Stomach smooth muscle (tissue), 2 donors: ENCODE measurements around the gene HSFX3.
A peak's percentile ranks its signal among the peaks of the same experiment; 100 is the strongest.
"Not testable (repeated sequence)": the region's sequence is repeated elsewhere in the genome, so short reads cannot be mapped to it uniquely, and the experiment has no call there.

Experiments used
- H3K27ac ChIP-seq: one replicate; pipeline ENCODE4 v1.7.0; 2013; ENCODE audit warnings: mild to moderate bottlenecking, low read length, inconsistent platforms
- H3K27me3 ChIP-seq, 2 donors: one replicate each; pipeline ENCODE4 v1.7.0; 2013; ENCODE audit warnings: low read length in 2 of 2; ENCODE audit not compliant: insufficient read depth in 2 of 2, control insufficient read depth in 1 of 2
- H3K36me3 ChIP-seq, 2 donors: one replicate each; pipeline ENCODE4 v1.7.0; 2013; ENCODE audit warnings: low read length in 2 of 2; ENCODE audit not compliant: control insufficient read depth in 2 of 2, insufficient read depth in 2 of 2
- H3K4me1 ChIP-seq: one replicate; pipeline ENCODE4 v1.7.0; 2013; ENCODE audit warnings: low read length; ENCODE audit not compliant: control insufficient read depth, insufficient read depth
- H3K4me3 ChIP-seq, 2 donors: one replicate each; pipeline ENCODE4 v1.7.0; 2013; ENCODE audit warnings: low read length in 2 of 2
- H3K9ac ChIP-seq, 2 donors: one replicate each; pipeline ENCODE4 v1.7.0; 2013; ENCODE audit warnings: low read length in 2 of 2, mild to moderate bottlenecking in 1 of 2
- H3K9me3 ChIP-seq, 2 donors: one replicate each; pipeline ENCODE4 v1.7.0; 2013; ENCODE audit warnings: low read length in 2 of 2; ENCODE audit not compliant: control insufficient read depth in 2 of 2
- donor health status: healthy.
- donor health status: Pancreatic carcinoma.

The HSFX3 gene

GRCh38 chrX:149527705-149528104 is 22.0 kb downstream of the HSFX3 start:
- Histone ChIP-seq H3K27me3 (peaks cover 0 to 3% of the 10 kb centered on the region in 2 donors), H3K9ac (no peak overlapping the region), H3K4me3 (no peak overlapping the region), H3K4me1 (peaks cover 2% of the 10 kb centered on the region), H3K9me3 (no peaks in the 10 kb centered on the region), H3K36me3 (peaks cover 0 to 2% of the 10 kb centered on the region in 2 donors), H3K27ac (no peak overlapping the region)

- not testable (repeated sequence) for H3K4me3 ChIP-seq, H3K9me3 ChIP-seq, H3K36me3 ChIP-seq, H3K27me3 ChIP-seq, H3K4me1 ChIP-seq, H3K9ac ChIP-seq
- peak overlapping the region; percentile 46 for H3K27ac ChIP-seq
These were observed 23.2 kb downstream of the HSFX3 start for GRCh38 chrX:149526318-149527033.

GRCh38 chrX:149525903-149526302 is 23.8 kb downstream of the HSFX3 start:
- not testable (repeated sequence) for H3K4me1 ChIP-seq, H3K9ac ChIP-seq, H3K27me3 ChIP-seq, H3K9me3 ChIP-seq, H3K36me3 ChIP-seq, H3K4me3 ChIP-seq
- H3K27ac ChIP-seq, result peak overlapping the region; percentile 46

GRCh38 chrX:149525389-149525788 is 24.3 kb downstream of the HSFX3 start:
- not testable (repeated sequence) for H3K27me3 ChIP-seq, H3K4me1 ChIP-seq, H3K9me3 ChIP-seq, H3K4me3 ChIP-seq, H3K27ac ChIP-seq, H3K9ac ChIP-seq, H3K36me3 ChIP-seq

GRCh38 chrX:149522916-149523315 is 26.8 kb downstream of the HSFX3 start:
- H3K27ac ChIP-seq, result no peak overlapping the region

GRCh38 chrX:149521438-149521837 is 28.3 kb downstream of the HSFX3 start:
- H3K4me3 ChIP-seq, result no peak overlapping the region
- no peaks in the 10 kb centered on the region for H3K4me1 ChIP-seq
- H3K36me3 ChIP-seq, result no peaks in the 10 kb centered on the region
- H3K9me3 ChIP-seq, result peaks cover 0 to under 1% of the 10 kb centered on the region in 2 donors
- peaks cover 0 to 2% of the 10 kb centered on the region in 2 donors for H3K27me3 ChIP-seq
- no peak overlapping the region for H3K9ac ChIP-seq
- H3K27ac ChIP-seq, result no peak overlapping the region

More at GRCh38 chrX:149522916-149523315, 26.8 kb downstream of the HSFX3 start:
- no peak overlapping the region for H3K9ac ChIP-seq
- no peak overlapping the region for H3K4me3 ChIP-seq
- H3K36me3 ChIP-seq, result no peaks in the 10 kb centered on the region
- no peaks in the 10 kb centered on the region for H3K9me3 ChIP-seq
- peaks cover 0 to 2% of the 10 kb centered on the region in 2 donors for H3K27me3 ChIP-seq
- H3K4me1 ChIP-seq, result peaks cover under 1% of the 10 kb centered on the region

GRCh38 chrX:149520636-149521277 is 29.0 kb downstream of the HSFX3 start:
- H3K36me3 ChIP-seq, H3K4me3 ChIP-seq, H3K27ac ChIP-seq, H3K4me1 ChIP-seq, H3K27me3 ChIP-seq, H3K9me3 ChIP-seq, H3K9ac ChIP-seq: not testable (repeated sequence)

GRCh38 chrX:149518236-149518635 is 31.5 kb downstream of the HSFX3 start:
- no peak overlapping the region for H3K27ac ChIP-seq

GRCh38 chrX:149517308-149517707 is 32.4 kb downstream of the HSFX3 start:
- H3K9ac ChIP-seq, result no peak overlapping the region
- no peaks in the 10 kb centered on the region for H3K4me1 ChIP-seq
- H3K4me3 ChIP-seq, result no peak overlapping the region
- no peaks in the 10 kb centered on the region for H3K27me3 ChIP-seq
- H3K27ac ChIP-seq, result no peak overlapping the region
- H3K9me3 ChIP-seq, result peaks cover 0 to 3% of the 10 kb centered on the region in 2 donors
- no peaks in the 10 kb centered on the region for H3K36me3 ChIP-seq

More at GRCh38 chrX:149518236-149518635, 31.5 kb downstream of the HSFX3 start:
- Histone ChIP-seq H3K9me3 (peaks cover 0 to 3% of the 10 kb centered on the region in 2 donors), H3K27me3 (no peaks in the 10 kb centered on the region), H3K36me3 (no peaks in the 10 kb centered on the region), H3K4me3 (no peak overlapping the region), H3K9ac (no peak overlapping the region), H3K4me1 (no peaks in the 10 kb centered on the region)

GRCh38 chrX:149516604-149517003 is 33.1 kb downstream of the HSFX3 start:
- Histone ChIP-seq H3K36me3 (no peaks in the 10 kb centered on the region), H3K9me3 (peaks cover 0 to 3% of the 10 kb centered on the region in 2 donors), H3K27ac (no peak overlapping the region), H3K27me3 (no peaks in the 10 kb centered on the region), H3K9ac (no peak overlapping the region), H3K4me1 (no peaks in the 10 kb centered on the region), H3K4me3 (no peak overlapping the region)

- no peaks in the 10 kb centered on the region for H3K27me3 ChIP-seq
- no peak overlapping the region for H3K4me3 ChIP-seq
- no peaks in the 10 kb centered on the region for H3K36me3 ChIP-seq
- H3K9ac ChIP-seq, result no peak overlapping the region
- no peak overlapping the region for H3K27ac ChIP-seq
- no peaks in the 10 kb centered on the region for H3K4me1 ChIP-seq
- H3K9me3 ChIP-seq, result peaks cover 0 to 3% of the 10 kb centered on the region in 2 donors
These were observed 33.6 kb downstream of the HSFX3 start for GRCh38 chrX:149515954-149516602.
